Kidney capillary endothelial cell (primary cell): ENCODE data around the gene NDUFB7.
"Not testable (repeated sequence)": the region's sequence is repeated elsewhere in the genome, so short reads cannot be mapped to it uniquely, and the experiment has no call there.

Source experiments
- DNase-seq: peaks from one replicate; pipeline ENCODE4 v3.0.0-alpha.2; 2018; ENCODE audit warnings: low spot score

NDUFB7 gene

DNA sequence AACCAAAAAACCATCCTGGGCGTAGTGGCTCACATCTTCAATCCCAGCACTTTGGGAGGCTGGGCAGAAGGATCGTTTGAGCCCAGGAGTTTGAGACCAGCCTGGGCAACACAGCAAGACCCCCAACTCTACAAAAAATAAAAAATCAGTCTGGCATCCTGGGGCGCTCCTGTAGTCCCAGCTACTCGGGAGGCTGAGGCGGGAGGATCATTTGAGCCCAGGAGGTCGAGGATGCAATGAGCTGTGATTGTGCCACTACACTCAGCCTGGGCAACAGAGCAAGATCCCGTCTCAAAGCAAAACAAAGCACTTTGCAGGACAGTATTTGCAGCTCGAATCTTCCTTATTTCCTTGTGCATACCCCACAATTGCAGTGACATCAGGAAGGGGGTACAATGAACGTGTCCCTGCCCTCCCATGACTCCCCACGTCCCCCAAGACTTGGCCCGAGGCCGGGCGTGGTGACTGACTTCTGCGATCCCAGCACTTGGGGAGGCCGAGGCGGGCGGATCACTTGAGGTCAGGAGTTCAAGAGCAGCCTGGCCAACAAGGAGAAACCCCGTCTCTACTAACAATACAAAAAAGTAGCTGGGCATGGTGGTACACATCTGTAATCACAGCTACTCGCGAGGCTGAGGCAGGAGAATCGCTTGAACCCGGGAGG, 870 bp downstream of the NDUFB7 start:
- no peak for DNase-seq

- DNase-seq, result no peak
Observed at GRCh38 chr19:14567079-14567478, 4.8 kb downstream of the NDUFB7 start.

DNA sequence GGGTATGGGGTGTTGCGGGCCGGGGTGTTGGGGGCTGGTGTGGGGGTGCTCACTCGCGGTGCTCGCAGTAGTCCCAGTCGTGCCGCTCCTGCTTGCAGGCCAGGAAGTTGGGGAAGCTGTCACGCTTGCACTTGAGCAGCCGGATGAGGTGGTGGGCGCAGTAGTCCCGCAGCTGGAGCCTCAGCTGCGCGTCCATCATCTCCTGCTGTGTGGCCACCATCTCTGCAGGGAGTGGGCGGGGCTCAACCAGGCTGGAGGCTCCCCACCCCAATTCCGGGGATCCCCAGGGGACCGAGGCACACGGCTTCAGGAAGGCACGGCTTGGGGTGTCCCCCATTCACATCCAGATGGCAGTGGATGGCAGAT, 5.2 kb downstream of the NDUFB7 start:
- DNase-seq, result no peak

DNA sequence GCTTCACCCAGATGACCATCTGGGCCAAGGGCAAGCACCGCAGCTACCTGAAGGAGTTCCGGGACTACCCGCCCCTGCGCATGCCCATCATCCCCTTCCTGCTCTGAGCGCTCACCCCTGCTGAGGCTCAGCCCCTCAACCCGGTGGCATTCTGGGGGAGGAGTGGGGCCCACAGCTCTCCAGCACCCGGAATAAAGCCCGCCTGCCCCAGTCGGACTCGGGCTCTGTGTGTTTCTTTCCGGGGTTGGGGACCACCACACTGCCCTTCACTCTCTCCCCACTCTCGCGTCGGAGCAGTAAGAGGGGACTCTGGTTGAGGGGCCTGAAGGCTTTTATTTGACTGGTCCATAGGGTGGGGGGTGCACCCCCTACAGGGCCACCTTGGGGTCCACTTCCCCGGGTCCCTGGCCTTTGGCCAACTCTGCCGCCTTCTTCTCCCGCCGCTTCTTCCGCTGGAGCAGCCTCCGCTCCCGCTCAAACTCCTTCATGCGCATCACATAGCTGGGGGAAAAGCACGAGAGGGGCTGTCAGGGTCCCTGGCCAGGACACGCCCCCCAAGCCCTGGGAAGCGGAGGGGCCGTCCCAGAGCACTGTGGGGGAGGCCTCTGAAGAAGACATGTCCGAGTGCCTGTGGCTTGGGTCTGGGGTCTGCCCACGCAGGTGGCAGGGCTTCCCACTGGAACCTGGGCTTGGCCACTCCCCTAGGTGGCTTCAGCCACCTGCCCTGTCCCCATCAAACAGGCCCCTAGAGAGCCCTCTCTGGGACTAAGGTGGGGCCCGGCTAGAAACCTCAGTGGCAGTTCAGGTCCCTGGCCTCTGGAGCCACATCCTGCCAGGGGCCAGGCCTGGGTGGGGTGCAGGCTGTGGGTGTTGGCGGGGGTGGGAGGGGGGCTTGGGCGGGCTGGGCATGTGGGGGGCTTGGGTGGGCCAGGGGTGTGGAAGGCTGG, 5.8 kb downstream of the NDUFB7 start:
- no peak for DNase-seq

DNA sequence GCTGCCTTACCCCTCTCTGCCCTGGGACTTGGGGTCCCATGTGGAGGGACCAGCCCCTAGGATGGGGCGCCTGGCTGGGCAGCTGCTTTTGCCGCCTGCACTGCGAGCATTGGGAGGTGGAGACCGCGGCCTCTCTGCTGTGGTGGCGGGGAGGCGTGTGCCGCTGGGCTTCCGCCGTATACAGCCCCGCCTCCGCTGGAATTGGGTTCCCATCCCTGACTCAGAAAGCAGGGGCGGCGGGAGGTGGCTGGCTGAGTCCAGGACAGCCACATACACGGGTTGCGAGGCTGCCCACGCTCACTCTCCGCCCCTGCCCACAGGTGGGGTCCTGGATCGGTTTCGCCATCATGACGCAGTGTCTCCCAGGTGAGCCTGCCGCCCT, 6.6 kb downstream of the NDUFB7 start:
- DNase-seq, result no peak

GRCh38 chr19:14564652-14565297, 7.1 kb downstream of the NDUFB7 start:
- DNase-seq, result not testable (repeated sequence)

DNA sequence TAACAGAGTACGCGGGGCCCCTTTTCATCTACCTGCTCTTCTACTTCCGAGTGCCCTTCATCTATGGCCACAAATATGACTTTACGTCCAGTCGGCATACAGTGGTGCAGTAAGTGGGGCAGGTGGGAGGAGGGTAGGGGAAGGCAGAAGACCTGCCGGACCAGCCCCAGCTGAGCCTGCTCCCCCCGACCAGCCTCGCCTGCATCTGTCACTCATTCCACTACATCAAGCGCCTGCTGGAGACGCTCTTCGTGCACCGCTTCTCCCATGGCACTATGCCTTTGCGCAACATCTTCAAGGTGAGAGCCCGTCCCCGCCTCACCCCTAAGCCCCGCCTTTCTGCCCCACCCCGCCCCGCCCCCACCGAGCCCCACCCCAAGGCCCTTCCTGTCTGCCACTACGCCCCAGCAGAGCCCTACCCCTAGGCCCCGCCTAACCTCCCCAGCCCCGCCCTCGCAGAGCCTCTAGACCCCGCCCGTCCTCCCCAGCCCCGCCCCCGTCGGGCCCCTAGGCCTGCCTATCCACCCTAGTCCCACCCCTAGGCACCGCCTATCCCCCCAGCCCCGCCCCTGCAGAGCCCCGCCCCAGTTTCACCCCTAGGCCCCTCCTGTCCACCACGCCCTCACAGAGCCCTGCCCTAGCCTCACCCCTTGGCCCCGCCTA, 7.7 kb downstream of the NDUFB7 start:
- no peak for DNase-seq

GRCh38 chr19:14563590-14563926, 8.3 kb downstream of the NDUFB7 start:
- DNase-seq, result no peak

DNA sequence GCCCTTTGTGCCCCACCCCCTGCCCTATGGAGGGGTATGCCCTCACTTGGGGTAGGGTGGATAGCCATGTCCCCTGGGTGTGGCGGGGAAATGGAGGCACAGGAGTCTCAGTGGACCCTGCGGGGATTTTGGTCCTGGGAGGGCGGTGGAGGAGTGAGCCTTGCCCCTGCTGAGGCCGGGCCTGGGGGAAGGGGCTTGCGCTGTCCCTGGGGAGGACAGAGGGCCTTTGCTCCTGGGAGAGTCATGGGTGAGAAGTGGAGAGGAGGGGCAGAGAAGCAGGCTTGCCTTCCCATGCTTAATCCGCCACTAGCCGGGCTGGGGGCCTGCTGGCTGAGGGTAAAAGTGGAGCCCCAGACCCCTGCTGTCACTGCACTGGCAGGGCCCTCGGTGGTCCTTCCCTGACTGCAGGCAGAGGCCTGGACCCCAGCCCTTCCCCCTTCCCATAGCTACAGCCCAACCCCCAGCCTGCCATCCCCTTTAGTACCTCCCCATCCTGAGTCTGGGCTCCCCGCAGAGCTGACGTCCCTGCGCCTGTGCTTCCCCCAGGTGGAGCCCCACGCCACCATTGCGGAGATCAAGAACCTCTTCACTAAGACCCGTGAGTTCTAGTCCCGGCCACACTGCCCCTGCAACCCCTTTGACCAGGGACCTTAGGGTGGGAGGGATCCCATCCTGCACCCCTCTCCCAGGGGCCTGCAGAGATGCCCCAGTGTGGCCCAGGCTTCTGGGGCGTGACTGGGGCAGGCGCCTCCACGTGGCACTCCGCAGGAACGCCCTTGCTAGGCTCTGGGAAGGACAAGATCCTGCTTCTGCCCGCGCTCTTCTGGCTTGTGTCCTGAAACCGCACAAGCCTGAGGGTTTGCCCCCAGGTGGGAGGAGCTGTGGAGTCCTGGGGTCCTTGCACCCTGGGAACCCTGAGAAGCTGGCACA, 8.9 kb downstream of the NDUFB7 start:
- DNase-seq, result no peak

GRCh38 chr19:14561847-14562351, 10.0 kb downstream of the NDUFB7 start:
- no peak for DNase-seq

GRCh38 chr19:14561249-14561648, 10.6 kb downstream of the NDUFB7 start:
- no peak for DNase-seq

DNA sequence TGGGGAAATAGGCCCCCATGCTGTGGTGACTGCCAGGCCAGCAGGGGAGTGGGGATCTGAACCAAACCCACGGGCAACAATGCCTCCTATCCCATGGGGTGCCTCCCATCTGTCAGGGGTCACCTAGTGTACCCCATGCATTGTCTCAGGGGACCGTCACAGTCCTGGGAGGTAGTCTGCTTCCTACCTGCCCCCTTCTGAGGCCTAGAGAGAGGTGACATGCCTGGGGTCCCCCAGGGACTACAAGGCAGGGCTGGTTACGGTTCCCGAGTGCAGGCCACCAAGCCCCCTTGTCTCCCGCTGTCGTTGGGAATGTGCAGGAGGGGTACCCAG, 11.1 kb downstream of the NDUFB7 start:
- DNase-seq, result no peak

GRCh38 chr19:14559916-14560775, 11.7 kb downstream of the NDUFB7 start:
- DNase-seq, result peak; percentile 50

DNA sequence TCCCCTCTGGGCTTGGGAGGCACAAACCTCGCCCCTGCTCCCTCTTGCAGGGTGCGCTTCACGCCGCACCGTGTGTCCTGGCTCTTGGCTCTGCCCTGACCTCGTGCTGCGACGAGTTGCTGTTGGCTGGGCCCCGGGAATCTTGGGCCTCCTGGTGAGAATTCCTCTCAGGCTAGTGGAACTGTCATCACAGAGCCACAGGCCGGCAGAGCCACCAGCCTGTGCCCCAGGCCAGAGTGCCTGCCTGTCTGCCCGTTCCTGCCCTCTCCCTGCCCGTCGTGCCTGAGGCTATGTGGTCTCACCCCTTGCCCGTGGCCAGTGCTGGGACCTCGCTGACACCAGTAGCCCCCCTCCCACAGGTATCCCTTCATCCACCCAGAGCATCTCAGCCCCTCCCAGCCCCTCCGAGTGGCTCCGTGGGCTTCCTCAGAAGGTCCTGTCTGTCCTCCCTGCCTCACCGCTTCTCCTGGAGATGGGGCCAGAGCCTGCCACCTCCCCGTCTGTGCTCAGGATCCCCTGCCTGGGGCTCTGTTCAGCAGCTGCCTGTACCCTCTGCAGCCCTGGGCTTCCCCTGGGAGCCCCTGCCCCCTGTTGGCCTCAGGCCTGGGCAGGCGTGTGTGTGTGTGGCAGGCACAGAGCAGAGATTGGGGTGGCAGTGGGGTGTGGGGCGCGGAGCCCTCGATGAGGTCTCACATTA, 13.3 kb downstream of the NDUFB7 start:
- no peak for DNase-seq

- DNase-seq, result peak; percentile 82
Observed at GRCh38 chr19:14556662-14557188, 15.1 kb downstream of the NDUFB7 start.

GRCh38 chr19:14555918-14556661, 15.8 kb downstream of the NDUFB7 start:
- DNase-seq, result no peak

DNA sequence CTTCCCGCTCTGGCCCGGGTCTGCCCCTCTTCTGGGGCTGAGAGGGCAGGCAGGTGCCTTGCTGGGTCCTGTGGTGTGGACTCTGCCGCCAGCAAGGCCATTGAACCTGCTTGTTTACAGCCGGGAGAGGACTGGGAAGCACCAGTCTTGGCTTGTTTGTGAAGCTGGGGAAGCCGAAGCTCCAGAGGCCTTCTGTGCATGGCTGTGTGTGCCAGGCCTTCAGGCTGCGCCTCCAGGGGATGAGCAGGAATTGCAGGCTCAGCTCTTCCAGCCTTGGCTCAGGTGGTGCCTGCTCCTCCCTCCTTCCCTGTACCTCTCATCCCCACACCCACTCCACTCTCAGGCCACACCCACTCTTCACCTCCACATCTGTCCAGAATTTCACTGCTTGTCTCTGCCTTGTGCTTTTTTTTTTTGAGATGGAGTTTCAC, 17.5 kb downstream of the NDUFB7 start:
- DNase-seq, result no peak

- DNase-seq, result no peak
Observed at GRCh38 chr19:14553939-14554243, 18.0 kb downstream of the NDUFB7 start.
